Adrenal gland (tissue), 12 donors: ENCODE results near the gene IL3. TPM values are rescaled to one million over a fixed set of nuclear protein-coding genes. Genes with fewer than 3 reads are reported as not detected.

Source experiments
- DNase-seq, 7 donors: peaks; one replicate each; pipeline ENCODE4 v3.0.0-alpha.2; 2019 to 2020
- H3K27ac ChIP-seq, 5 donors: fragments of 200-600 bp; sonication (generic) in 4 of 5; 1 replicate in 3 of 5; 2 replicates in 2 of 5; pipeline versions ENCODE4 v1.5.1 to v1.8.0; 2016 to 2020; ENCODE audit warnings: mild to moderate bottlenecking in 1 of 5
- H3K27me3 ChIP-seq: fragments of 200-600 bp; 2 replicates; pipeline ENCODE4 v1.8.0; 2021
- H3K36me3 ChIP-seq, 2 donors: fragments of 200-600 bp; replicated peaks in 1 of 2; 1 replicate in 1 of 2; 2 replicates in 1 of 2; pipeline versions ENCODE4 v1.5.1 to v1.8.0; 2018 to 2022
- H3K4me1 ChIP-seq, 2 donors: fragments of 200-600 bp; replicated peaks in 1 of 2; 1 replicate in 1 of 2; 2 replicates in 1 of 2; pipeline versions ENCODE4 v1.5.1 to v1.8.0; 2018 to 2021
- H3K4me3 ChIP-seq, 4 donors: fragments of 200-600 bp; sonication (generic) in 3 of 4; one replicate each; pipeline ENCODE4 v1.5.1; 2016 to 2018
- H3K9me3 ChIP-seq, 3 donors: fragments of 200-600 bp; sonication (generic) in 1 of 3; replicated peaks in 1 of 3; 1 replicate in 2 of 3; 2 replicates in 1 of 3; pipeline versions ENCODE4 v1.5.1 to v1.8.0; 2016 to 2021
- CTCF ChIP-seq, 6 experiments: fragments of 450-650 bp in 4 of 6; fragments of 200-600 bp in 2 of 6; sonication (generic) in 1 of 6; IDR thresholded peaks; 1 replicate in 5 of 6; 2 replicates in 1 of 6; pipeline versions ENCODE4 v1.5.1 to v1.8.0; 2016 to 2021; ENCODE audit warnings: antibody characterized with exemption in 6 of 6, mild to moderate bottlenecking in 2 of 6, moderate library complexity in 1 of 6
- POLR2A ChIP-seq, 2 donors: fragments of 450-650 bp; IDR thresholded peaks; one replicate each; pipeline ENCODE4 v1.6.1; 2017; ENCODE audit warnings: antibody characterized with exemption in 2 of 2, mild to moderate bottlenecking in 2 of 2, moderate library complexity in 1 of 2
- WGBS, 4 donors: extraction: QIAGEN DNeasy Blood & Tissue Kit in 2 of 4; methylation state at CpG; one replicate each; pipeline versions ENCODE4 v1.1.5 to v1.1.7; 2013 to 2017; 5-methylcytosine and 5-hydroxymethylcytosine counted together
- intact Hi-C, 2 donors: fragments of 100-400 bp; cut with DNase I; formaldehyde crosslinking; loops; one replicate each; pipeline versions ENCODE4 v1.14.1 to v1.15.0; 2022 to 2023
- polyA plus RNA-seq, 3 donors: library from polyadenylated mRNA; stranded (reverse); fragments of 200-250 nt in 2 of 3; fragments of 350-450 nt in 1 of 3; fragmentation: Illumina TruSeq in 1 of 3; extraction: RNeasy Lipid Tissue Mini Kit (QIAGEN cat#74804) in 1 of 3; gene quantifications; one replicate each; pipeline ENCODE4 v1.2.3, GENCODE V29; 2013 to 2014
- total RNA-seq, 9 donors: library from RNA; depleted of rRNA in 4 of 9; stranded (reverse); fragments of >200 nt in 4 of 9; fragments of 120-200 nt in 1 of 9; fragmentation: NEBNext Ultra II Directional in 1 of 9; extraction: Animal tissue kit (Norgen Biotek cat#: 25700) in 1 of 9; gene quantifications; one replicate each; pipeline versions ENCODE4 v1.1.0 to v1.2.4, GENCODE V29; 2013 to 2023
- donor health status: healthy with polysubstance abuse.
- donor health status: Bipolar disorder and iron deficiency.
- donor health status: DM: yes; HTN: yes; CAD: no.
- donor health status: DM: no; HTN: no; CAD: no.
- donor health status: DM: no; HTN: no; CAD: no.
- donor health status: DM: yes; HTN: yes; CAD: no.

The IL3 gene
- total and polyA plus RNA-seq, 12 donors: not detected

GRCh38 chr5:132066871-132067270 is 6.4 kb downstream of the IL3 start:
- DNase-seq: no peak
- H3K27me3 ChIP-seq: no peaks in the 10 kb centered on the region
- no peaks in the 10 kb centered on the region for H3K36me3 ChIP-seq
- H3K4me3 ChIP-seq: no peak overlapping the region
- intact Hi-C loops: loop anchor here in 1 of 2 donors (5.0 kb wide), 1 partner anchor 65 kb away; no protein-coding TSS in a partner anchor
- no peak overlapping the region for H3K27ac ChIP-seq
- TF ChIP-seq CTCF (IDR thresholded peaks at IDR 0.05) (no peak), POLR2A (IDR thresholded peaks at IDR 0.05) (no peak)
- no peaks in the 10 kb centered on the region for H3K4me1 ChIP-seq
- H3K9me3 ChIP-seq: no peaks in the 10 kb centered on the region
- 89 to 97% (median 94%) methylated on average over 4 of the region's 4 CpGs for WGBS, 4 donors

- no peak for TF ChIP-seq CTCF (IDR thresholded peaks at IDR 0.05)
- no peak for TF ChIP-seq POLR2A (IDR thresholded peaks at IDR 0.05)
- no peaks in the 10 kb centered on the region for H3K9me3 ChIP-seq
- intact Hi-C loops: loop anchor here in 1 of 2 donors (5.0 kb wide), 1 partner anchor 65 kb away; no protein-coding TSS in a partner anchor
- H3K4me1 ChIP-seq: no peaks in the 10 kb centered on the region
- H3K27ac ChIP-seq: no peak overlapping the region
- H3K27me3 ChIP-seq: no peaks in the 10 kb centered on the region
- no peak for DNase-seq
- H3K4me3 ChIP-seq: no peak overlapping the region
- no peaks in the 10 kb centered on the region for H3K36me3 ChIP-seq
- 78 to 93% (median 88%) methylated on average over 6 to 11 of the region's 11 CpGs for WGBS, 4 donors
Measured at GRCh38 chr5:132067451-132067850, 7.0 kb downstream of the IL3 start.

- intact Hi-C loops: loop anchor here in 1 of 2 donors (5.0 kb wide), 1 partner anchor 64 kb away; no protein-coding TSS in a partner anchor
- WGBS, 4 donors: 86 to 94% (median 92%) methylated on average over 8 to 13 of the region's 13 CpGs
- no peak for DNase-seq
Measured at GRCh38 chr5:132067941-132068808, 7.7 kb downstream of the IL3 start.

More at GRCh38 chr5:132067941-132068808, 7.7 kb downstream of the IL3 start:
- Histone ChIP-seq H3K9me3 (no peaks in the 10 kb centered on the region), H3K36me3 (no peaks in the 10 kb centered on the region), H3K27ac (no peak overlapping the region), H3K4me1 (no peaks in the 10 kb centered on the region), H3K4me3 (no peak overlapping the region), H3K27me3 (no peaks in the 10 kb centered on the region)
- no peak for TF ChIP-seq CTCF (IDR thresholded peaks at IDR 0.05)
- TF ChIP-seq POLR2A (IDR thresholded peaks at IDR 0.05): no peak
